ENCODE data around the gene COPS6.
"Not testable (repeated sequence)": the region's sequence is repeated elsewhere in the genome, so short reads cannot be mapped to it uniquely, and the experiment has no call there.

Gene COPS6

GRCh38 chr7:100127866-100128636 lies 39.3 kb downstream of the COPS6 start:
- no peak for DNase-seq (ENCODE audit: low read depth)

GRCh38 chr7:100128637-100128963 lies 39.8 kb downstream of the COPS6 start:
- DNase-seq (ENCODE audit: low read depth): no peak

GRCh38 chr7:100130220-100130607 lies 41.4 kb downstream of the COPS6 start:
- DNase-seq (ENCODE audit: low read depth): not testable (repeated sequence)

- DNase-seq (ENCODE audit: low read depth): peak; percentile 61
These were observed 42.1 kb downstream of the COPS6 start for GRCh38 chr7:100130608-100131453.

- no peak for DNase-seq (ENCODE audit: low read depth)
These were observed 43.4 kb downstream of the COPS6 start for GRCh38 chr7:100132126-100132525.

GRCh38 chr7:100132697-100133151 lies 44.0 kb downstream of the COPS6 start:
- DNase-seq (ENCODE audit: low read depth): peak; percentile 22

- DNase-seq (ENCODE audit: low read depth): no peak
These were observed 49.3 kb downstream of the COPS6 start for GRCh38 chr7:100137851-100138760.

- DNase-seq (ENCODE audit: low read depth): no peak
These were observed 52.8 kb downstream of the COPS6 start for GRCh38 chr7:100141555-100141949.
